ENCODE results near the gene PLB1. TPM values are rescaled to one million over a fixed set of nuclear protein-coding genes. Genes with fewer than 3 reads are reported as not detected.

PLB1 gene
- polyA plus RNA-seq, 1 donor = 3.2 TPM

GRCh38 chr2:28610583-28611201 is 114.8 kb downstream of the PLB1 start:
- Histone ChIP-seq H3K27me3 (ENCODE audit: control insufficient read depth, insufficient read depth, low read length) (no peaks in the 10 kb centered on the region), H3K4me3 (ENCODE audit: low read length) (no peak overlapping the region), H3K36me3 (ENCODE audit: control insufficient read depth, insufficient read depth, low read length) (peaks cover 42% of the 10 kb centered on the region), H3K27ac (ENCODE audit: low read length) (no peak overlapping the region), H3K9me3 (ENCODE audit: control insufficient read depth, low read depth, low read length) (no peaks in the 10 kb centered on the region), H3K4me1 (ENCODE audit: control insufficient read depth, insufficient read depth, low read length) (no peaks in the 10 kb centered on the region)
- DNase-seq = no peak
- WGBS (ENCODE audit: insufficient coverage, low lambda C conversion rate) = no CpG with 5 or more reads among the region's 8 CpGs

- no peak overlapping the region for H3K27ac ChIP-seq (ENCODE audit: low read length)
- no peak overlapping the region for H3K4me3 ChIP-seq (ENCODE audit: low read length)
- no peak for DNase-seq
- no peaks in the 10 kb centered on the region for H3K9me3 ChIP-seq (ENCODE audit: control insufficient read depth, low read depth, low read length)
- no peaks in the 10 kb centered on the region for H3K27me3 ChIP-seq (ENCODE audit: control insufficient read depth, insufficient read depth, low read length)
- WGBS (ENCODE audit: insufficient coverage, low lambda C conversion rate) = 80% methylated on average over 1 of the region's 9 CpGs
- H3K36me3 ChIP-seq (ENCODE audit: control insufficient read depth, insufficient read depth, low read length) = peaks cover 35% of the 10 kb centered on the region
- no peaks in the 10 kb centered on the region for H3K4me1 ChIP-seq (ENCODE audit: control insufficient read depth, insufficient read depth, low read length)
Measured at GRCh38 chr2:28612131-28612812, 116.4 kb downstream of the PLB1 start.

GRCh38 chr2:28613186-28613585 is 117.3 kb downstream of the PLB1 start:
- Histone ChIP-seq H3K36me3 (ENCODE audit: control insufficient read depth, insufficient read depth, low read length) (peaks cover 28% of the 10 kb centered on the region), H3K4me1 (ENCODE audit: control insufficient read depth, insufficient read depth, low read length) (no peaks in the 10 kb centered on the region), H3K9me3 (ENCODE audit: control insufficient read depth, low read depth, low read length) (no peaks in the 10 kb centered on the region), H3K27me3 (ENCODE audit: control insufficient read depth, insufficient read depth, low read length) (no peaks in the 10 kb centered on the region), H3K4me3 (ENCODE audit: low read length) (no peak overlapping the region), H3K27ac (ENCODE audit: low read length) (no peak overlapping the region)
- WGBS (ENCODE audit: insufficient coverage, low lambda C conversion rate) = 40% methylated on average over 1 of the region's 2 CpGs
- DNase-seq = no peak

- Histone ChIP-seq H3K4me3 (ENCODE audit: low read length) (no peak overlapping the region), H3K27ac (ENCODE audit: low read length) (no peak overlapping the region), H3K4me1 (ENCODE audit: control insufficient read depth, insufficient read depth, low read length) (no peaks in the 10 kb centered on the region), H3K9me3 (ENCODE audit: control insufficient read depth, low read depth, low read length) (no peaks in the 10 kb centered on the region), H3K27me3 (ENCODE audit: control insufficient read depth, insufficient read depth, low read length) (no peaks in the 10 kb centered on the region), H3K36me3 (ENCODE audit: control insufficient read depth, insufficient read depth, low read length) (peaks cover 28% of the 10 kb centered on the region)
- WGBS (ENCODE audit: insufficient coverage, low lambda C conversion rate) = 80% methylated on average over 1 of the region's 11 CpGs
- no peak for DNase-seq
Measured at GRCh38 chr2:28613633-28614501, 118.0 kb downstream of the PLB1 start.

GRCh38 chr2:28615706-28616105 is 119.8 kb downstream of the PLB1 start:
- Histone ChIP-seq H3K9me3 (ENCODE audit: control insufficient read depth, low read depth, low read length) (no peaks in the 10 kb centered on the region), H3K4me3 (ENCODE audit: low read length) (no peak overlapping the region), H3K4me1 (ENCODE audit: control insufficient read depth, insufficient read depth, low read length) (peaks cover 2% of the 10 kb centered on the region), H3K27me3 (ENCODE audit: control insufficient read depth, insufficient read depth, low read length) (no peaks in the 10 kb centered on the region), H3K27ac (ENCODE audit: low read length) (no peak overlapping the region), H3K36me3 (ENCODE audit: control insufficient read depth, insufficient read depth, low read length) (peaks cover 29% of the 10 kb centered on the region)
- 100% methylated on average over 2 of the region's 6 CpGs for WGBS (ENCODE audit: insufficient coverage, low lambda C conversion rate)
- DNase-seq = no peak

- H3K4me1 ChIP-seq (ENCODE audit: control insufficient read depth, insufficient read depth, low read length) = peaks cover 10% of the 10 kb centered on the region
Measured at GRCh38 chr2:28616396-28616999, 120.6 kb downstream of the PLB1 start.

GRCh38 chr2:28617502-28618184 is 121.8 kb downstream of the PLB1 start:
- no peak overlapping the region for H3K27ac ChIP-seq (ENCODE audit: low read length)

More at GRCh38 chr2:28616396-28616999, 120.6 kb downstream of the PLB1 start:
- Histone ChIP-seq H3K27ac (ENCODE audit: low read length) (no peak overlapping the region), H3K36me3 (ENCODE audit: control insufficient read depth, insufficient read depth, low read length) (peaks cover 25% of the 10 kb centered on the region), H3K4me3 (ENCODE audit: low read length) (no peak overlapping the region), H3K27me3 (ENCODE audit: control insufficient read depth, insufficient read depth, low read length) (no peaks in the 10 kb centered on the region), H3K9me3 (ENCODE audit: control insufficient read depth, low read depth, low read length) (no peaks in the 10 kb centered on the region)
- WGBS (ENCODE audit: insufficient coverage, low lambda C conversion rate) = 100% methylated on average over 1 of the region's 3 CpGs
- DNase-seq = no peak

GRCh38 chr2:28618221-28619141 is 122.6 kb downstream of the PLB1 start:
- Histone ChIP-seq H3K27ac (ENCODE audit: low read length) (no peak overlapping the region), H3K4me3 (ENCODE audit: low read length) (no peak overlapping the region), H3K9me3 (ENCODE audit: control insufficient read depth, low read depth, low read length) (no peaks in the 10 kb centered on the region), H3K4me1 (ENCODE audit: control insufficient read depth, insufficient read depth, low read length) (peaks cover 25% of the 10 kb centered on the region), H3K27me3 (ENCODE audit: control insufficient read depth, insufficient read depth, low read length) (no peaks in the 10 kb centered on the region), H3K36me3 (ENCODE audit: control insufficient read depth, insufficient read depth, low read length) (peaks cover 22% of the 10 kb centered on the region)
- no peak for DNase-seq
- 60% methylated on average over 2 of the region's 12 CpGs for WGBS (ENCODE audit: insufficient coverage, low lambda C conversion rate)

More at GRCh38 chr2:28617502-28618184, 121.8 kb downstream of the PLB1 start:
- no peak for DNase-seq
- Histone ChIP-seq H3K27me3 (ENCODE audit: control insufficient read depth, insufficient read depth, low read length) (no peaks in the 10 kb centered on the region), H3K9me3 (ENCODE audit: control insufficient read depth, low read depth, low read length) (no peaks in the 10 kb centered on the region), H3K4me3 (ENCODE audit: low read length) (no peak overlapping the region), H3K4me1 (ENCODE audit: control insufficient read depth, insufficient read depth, low read length) (peaks cover 19% of the 10 kb centered on the region), H3K36me3 (ENCODE audit: control insufficient read depth, insufficient read depth, low read length) (peaks cover 22% of the 10 kb centered on the region)
- WGBS (ENCODE audit: insufficient coverage, low lambda C conversion rate) = no CpG with 5 or more reads among the region's 3 CpGs

Measured in large intestine (tissue), 3 donors.